ENCODE measurements around the gene AUTS2. TPM values are rescaled to one million over a fixed set of nuclear protein-coding genes. Genes with fewer than 3 reads are reported as not detected.

Gene AUTS2
- total RNA-seq, 2 donors from 2014 or later: 2.9 to 7.9 TPM

DNA sequence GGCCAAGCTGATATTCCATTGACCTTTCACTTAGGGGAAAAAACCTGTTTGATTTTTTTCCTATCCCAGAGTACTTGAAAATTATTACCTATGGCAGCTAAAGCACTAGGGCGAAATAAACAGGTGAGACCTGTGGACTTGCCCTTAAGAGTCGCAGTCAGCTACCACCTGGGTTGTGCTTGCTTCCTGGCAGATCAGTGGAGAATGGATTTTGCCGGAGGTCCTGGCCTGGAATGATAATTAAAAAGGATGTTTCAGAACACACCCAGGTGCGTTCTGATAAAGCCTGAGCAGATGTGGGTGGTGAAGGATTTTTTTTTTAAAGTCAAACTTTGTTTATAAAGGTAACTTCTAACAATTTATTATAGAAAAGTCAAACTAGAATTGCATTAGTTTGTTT is 59.1 kb downstream of the AUTS2 start:
- H3K4me3 Mint-ChIP-seq: no peak overlapping the region
- no peaks in the 10 kb centered on the region for H3K4me1 Mint-ChIP-seq (ENCODE audit: low read depth)
- H3K27me3 Mint-ChIP-seq (ENCODE audit: low read depth): peaks cover 9% of the 10 kb centered on the region
- no peak overlapping the region for H3K27ac Mint-ChIP-seq
- no peak for ATAC-seq (replicated peaks in 1 of 2)
- DNase-seq: no peak
- H3K36me3 Mint-ChIP-seq (ENCODE audit: insufficient read depth in 2 of 2): no peaks in the 10 kb centered on the region
- H3K9me3 Mint-ChIP-seq: no peaks in the 10 kb centered on the region

GRCh38 chr7:69657985-69658384 is 59.7 kb downstream of the AUTS2 start:
- Mint-ChIP-seq H3K4me1 (ENCODE audit: low read depth) (no peaks in the 10 kb centered on the region), H3K27me3 (ENCODE audit: low read depth) (peaks cover 9% of the 10 kb centered on the region), H3K36me3 (ENCODE audit: insufficient read depth in 2 of 2) (no peaks in the 10 kb centered on the region), H3K27ac (no peak overlapping the region), H3K4me3 (no peak overlapping the region), H3K9me3 (no peaks in the 10 kb centered on the region)
- ATAC-seq (replicated peaks in 1 of 2) (no peak), DNase-seq (no peak)

- Mint-ChIP-seq H3K4me3 (no peak overlapping the region), H3K27me3 (ENCODE audit: low read depth) (peaks cover 5% of the 10 kb centered on the region), H3K27ac (no peak overlapping the region), H3K4me1 (ENCODE audit: low read depth) (no peaks in the 10 kb centered on the region), H3K9me3 (no peaks in the 10 kb centered on the region), H3K36me3 (ENCODE audit: insufficient read depth in 2 of 2) (no peaks in the 10 kb centered on the region)
- ATAC-seq (replicated peaks in 1 of 2): no peak
- no peak for DNase-seq
Measured at GRCh38 chr7:69659983-69660382, 61.7 kb downstream of the AUTS2 start.

- Mint-ChIP-seq H3K27me3 (ENCODE audit: low read depth) (peaks cover 5% of the 10 kb centered on the region), H3K4me3 (no peak overlapping the region), H3K36me3 (ENCODE audit: insufficient read depth in 2 of 2) (no peaks in the 10 kb centered on the region), H3K9me3 (no peaks in the 10 kb centered on the region), H3K4me1 (ENCODE audit: low read depth) (no peaks in the 10 kb centered on the region), H3K27ac (no peak overlapping the region)
- DNase-seq (no peak), ATAC-seq (replicated peaks in 1 of 2) (no peak)
Measured at GRCh38 chr7:69661342-69661741, 63.1 kb downstream of the AUTS2 start.

DNA sequence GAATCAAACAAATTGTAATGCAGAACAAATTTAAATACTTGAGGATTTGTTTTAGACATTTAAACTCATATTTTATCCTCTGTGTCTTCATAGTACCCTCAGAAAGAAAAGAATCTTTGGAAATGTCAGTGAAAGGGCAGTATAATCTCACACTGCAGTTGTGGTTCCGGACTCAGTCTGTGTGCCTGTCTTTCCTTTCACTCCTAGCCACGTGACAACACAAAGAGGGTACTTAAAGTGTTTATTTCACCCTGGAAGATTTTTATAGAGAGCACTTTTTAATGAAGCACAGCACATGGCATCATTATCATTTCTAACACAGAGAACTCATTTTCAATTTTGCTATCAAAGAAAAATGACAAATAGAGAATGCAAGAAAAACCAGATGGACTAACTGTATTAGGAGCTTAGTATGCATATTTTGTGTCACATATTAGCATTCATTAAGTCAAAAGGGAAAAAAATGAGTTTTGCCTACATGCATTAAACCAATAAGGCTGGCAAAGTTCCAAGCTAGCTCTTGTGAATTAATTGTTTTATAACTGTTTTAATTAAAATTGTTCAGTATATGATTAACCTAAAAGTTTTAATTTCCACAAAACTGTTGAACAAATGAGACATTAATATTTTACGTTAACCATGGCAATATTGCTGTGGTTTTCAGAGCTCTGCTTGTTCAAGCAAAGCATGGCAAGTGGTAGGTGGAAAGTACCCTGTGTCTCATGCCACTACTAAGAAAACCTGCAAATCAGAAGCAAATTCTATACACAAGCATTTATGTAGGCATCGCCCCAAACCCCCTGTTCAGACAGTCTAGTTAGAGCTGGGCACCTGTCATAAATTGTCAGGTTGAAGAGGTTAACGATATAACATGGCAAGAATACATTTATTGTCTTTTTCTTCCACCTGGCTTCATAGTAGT is 65.9 kb downstream of the AUTS2 start:
- Mint-ChIP-seq H3K27ac (no peak overlapping the region), H3K4me1 (ENCODE audit: low read depth) (no peaks in the 10 kb centered on the region), H3K36me3 (ENCODE audit: insufficient read depth in 2 of 2) (no peaks in the 10 kb centered on the region), H3K9me3 (peaks cover 0 to 2% of the 10 kb centered on the region in 2 donors), H3K4me3 (no peak overlapping the region), H3K27me3 (ENCODE audit: low read depth) (peaks cover 5% of the 10 kb centered on the region)
- DNase-seq (no peak), ATAC-seq (replicated peaks in 1 of 2) (no peak)

DNA sequence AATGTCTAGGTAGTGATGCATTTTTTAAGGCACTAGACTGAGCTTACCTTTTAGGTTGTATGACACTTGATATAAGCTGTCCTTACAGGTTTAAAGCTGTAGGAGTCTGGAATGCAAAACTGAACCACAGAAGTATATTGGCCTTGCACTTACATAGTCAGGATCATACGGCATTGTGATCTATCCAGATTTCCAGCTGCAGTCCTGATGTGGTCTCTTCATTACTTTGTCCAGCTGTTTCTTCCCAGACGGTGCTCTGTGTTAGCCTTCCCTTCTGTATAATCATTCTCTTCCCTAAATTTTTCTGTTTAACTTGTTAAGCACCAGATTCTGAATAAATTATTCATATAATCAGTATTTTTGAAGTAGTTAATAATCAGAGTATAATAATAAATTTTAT is 67.1 kb downstream of the AUTS2 start:
- no peaks in the 10 kb centered on the region for H3K4me1 Mint-ChIP-seq (ENCODE audit: low read depth)
- ATAC-seq (replicated peaks in 1 of 2) (no peak), DNase-seq (no peak)
- no peak overlapping the region for H3K27ac Mint-ChIP-seq
- H3K27me3 Mint-ChIP-seq (ENCODE audit: low read depth): peaks cover 5% of the 10 kb centered on the region
- no peaks in the 10 kb centered on the region for H3K36me3 Mint-ChIP-seq (ENCODE audit: insufficient read depth in 2 of 2)
- H3K9me3 Mint-ChIP-seq: peaks cover 0 to 2% of the 10 kb centered on the region in 2 donors
- no peak overlapping the region for H3K4me3 Mint-ChIP-seq

DNA sequence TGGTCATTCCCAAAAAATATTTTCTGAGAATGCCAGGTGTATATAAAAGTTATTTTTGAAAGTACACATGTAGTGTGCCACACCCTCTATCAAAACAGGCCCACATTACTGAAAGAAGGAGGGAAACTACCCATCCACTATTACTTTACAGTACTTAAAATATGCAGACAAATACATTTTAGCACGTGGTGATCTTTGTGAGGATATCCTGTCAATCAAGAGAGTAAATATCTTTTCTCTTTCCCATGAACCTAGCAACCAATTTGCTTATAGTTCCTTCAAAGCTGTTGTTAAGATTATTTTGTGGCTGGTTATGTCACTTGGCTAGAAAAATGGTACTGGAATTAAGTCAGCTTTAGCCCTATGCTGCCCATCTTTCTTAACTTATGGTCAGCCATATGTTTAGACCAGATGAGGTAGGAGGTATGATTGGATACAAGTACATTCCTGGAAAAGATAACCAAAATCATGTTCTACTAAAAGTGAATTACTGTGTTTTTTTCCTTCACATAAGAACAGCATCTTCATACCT is 70.1 kb downstream of the AUTS2 start:
- Mint-ChIP-seq H3K9me3 (peaks cover 0 to 2% of the 10 kb centered on the region in 2 donors), H3K27me3 (ENCODE audit: low read depth) (peaks cover 10% of the 10 kb centered on the region), H3K27ac (no peak overlapping the region), H3K36me3 (ENCODE audit: insufficient read depth in 2 of 2) (no peaks in the 10 kb centered on the region), H3K4me1 (ENCODE audit: low read depth) (no peaks in the 10 kb centered on the region), H3K4me3 (no peak overlapping the region)
- no peak for DNase-seq
- no peak for ATAC-seq (replicated peaks in 1 of 2)

- Mint-ChIP-seq H3K36me3 (ENCODE audit: insufficient read depth in 2 of 2) (no peaks in the 10 kb centered on the region), H3K4me1 (ENCODE audit: low read depth) (no peaks in the 10 kb centered on the region), H3K4me3 (no peak overlapping the region), H3K9me3 (peaks cover 0 to 2% of the 10 kb centered on the region in 2 donors), H3K27ac (no peak overlapping the region), H3K27me3 (ENCODE audit: low read depth) (peaks cover 5% of the 10 kb centered on the region)
- ATAC-seq (replicated peaks in 1 of 2) (no peak), DNase-seq (no peak)
Measured at GRCh38 chr7:69670701-69671100, 72.4 kb downstream of the AUTS2 start.

- ATAC-seq (replicated peaks in 1 of 2) (no peak), DNase-seq (no peak)
- no peaks in the 10 kb centered on the region for H3K4me1 Mint-ChIP-seq (ENCODE audit: low read depth)
- no peaks in the 10 kb centered on the region for H3K36me3 Mint-ChIP-seq (ENCODE audit: insufficient read depth in 2 of 2)
- no peak overlapping the region for H3K27ac Mint-ChIP-seq
- no peaks in the 10 kb centered on the region for H3K9me3 Mint-ChIP-seq
- H3K27me3 Mint-ChIP-seq (ENCODE audit: low read depth): peaks cover 5% of the 10 kb centered on the region
- H3K4me3 Mint-ChIP-seq: no peak overlapping the region
Measured at GRCh38 chr7:69673074-69673473, 74.8 kb downstream of the AUTS2 start.

GRCh38 chr7:69674701-69675182 is 76.5 kb downstream of the AUTS2 start:
- ATAC-seq (replicated peaks in 1 of 2) (no peak), DNase-seq (no peak)
- Mint-ChIP-seq H3K4me3 (no peak overlapping the region), H3K27ac (no peak overlapping the region), H3K27me3 (ENCODE audit: low read depth) (peaks cover 10% of the 10 kb centered on the region), H3K36me3 (ENCODE audit: insufficient read depth in 2 of 2) (no peaks in the 10 kb centered on the region), H3K4me1 (ENCODE audit: low read depth) (no peaks in the 10 kb centered on the region), H3K9me3 (no peaks in the 10 kb centered on the region)

- H3K27ac Mint-ChIP-seq: no peak overlapping the region
- peaks cover 11% of the 10 kb centered on the region for H3K27me3 Mint-ChIP-seq (ENCODE audit: low read depth)
- DNase-seq (no peak), ATAC-seq (replicated peaks in 1 of 2) (no peak)
- H3K4me1 Mint-ChIP-seq (ENCODE audit: low read depth): no peaks in the 10 kb centered on the region
- H3K36me3 Mint-ChIP-seq (ENCODE audit: insufficient read depth in 2 of 2): no peaks in the 10 kb centered on the region
- no peaks in the 10 kb centered on the region for H3K9me3 Mint-ChIP-seq
- H3K4me3 Mint-ChIP-seq: no peak overlapping the region
Measured at GRCh38 chr7:69676247-69676646, 78.0 kb downstream of the AUTS2 start.

DNA sequence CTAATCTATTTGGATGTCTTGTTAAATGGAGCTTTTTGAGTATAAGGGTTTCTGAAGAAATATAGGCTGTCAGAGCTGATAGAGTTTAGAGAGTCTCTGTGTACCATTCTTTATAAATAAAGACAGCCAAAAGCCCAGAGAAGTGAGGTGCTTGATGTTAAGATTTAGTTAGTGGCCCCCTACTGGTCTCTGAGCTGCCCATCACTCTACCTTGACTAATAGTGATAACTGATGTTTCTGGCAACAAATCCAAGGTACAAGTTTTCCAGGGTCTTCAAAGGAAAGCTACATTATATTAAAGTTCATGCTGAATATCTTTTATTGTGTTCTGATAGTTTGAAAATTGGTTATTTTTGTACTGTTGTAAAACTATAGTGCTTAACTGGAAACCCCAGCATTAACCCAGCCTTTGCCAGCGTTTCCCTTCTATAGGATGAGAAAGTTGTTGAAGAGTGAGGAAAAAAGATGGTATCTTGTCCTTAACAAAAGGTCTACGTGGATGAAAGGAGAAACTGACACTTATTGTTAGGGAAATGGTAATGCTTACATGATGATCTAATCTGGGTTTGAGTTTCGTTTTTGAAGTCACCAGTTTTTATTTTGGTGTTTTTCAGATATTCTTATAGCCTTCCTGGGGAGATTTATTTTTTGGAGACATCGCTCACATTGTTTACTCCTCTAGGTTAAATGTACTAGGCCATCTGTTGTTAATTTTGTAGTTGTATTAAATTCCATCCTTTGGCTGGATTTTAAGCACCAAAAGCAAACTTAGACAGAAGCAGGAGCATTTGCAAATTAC is 79.0 kb downstream of the AUTS2 start:
- ATAC-seq (replicated peaks in 1 of 2): no peak
- no peaks in the 10 kb centered on the region for H3K4me1 Mint-ChIP-seq (ENCODE audit: low read depth)
- no peaks in the 10 kb centered on the region for H3K36me3 Mint-ChIP-seq (ENCODE audit: insufficient read depth in 2 of 2)
- H3K27me3 Mint-ChIP-seq (ENCODE audit: low read depth): peaks cover 8% of the 10 kb centered on the region
- no peak for DNase-seq
- H3K27ac Mint-ChIP-seq: no peak overlapping the region
- H3K4me3 Mint-ChIP-seq: no peak overlapping the region
- no peaks in the 10 kb centered on the region for H3K9me3 Mint-ChIP-seq

DNA sequence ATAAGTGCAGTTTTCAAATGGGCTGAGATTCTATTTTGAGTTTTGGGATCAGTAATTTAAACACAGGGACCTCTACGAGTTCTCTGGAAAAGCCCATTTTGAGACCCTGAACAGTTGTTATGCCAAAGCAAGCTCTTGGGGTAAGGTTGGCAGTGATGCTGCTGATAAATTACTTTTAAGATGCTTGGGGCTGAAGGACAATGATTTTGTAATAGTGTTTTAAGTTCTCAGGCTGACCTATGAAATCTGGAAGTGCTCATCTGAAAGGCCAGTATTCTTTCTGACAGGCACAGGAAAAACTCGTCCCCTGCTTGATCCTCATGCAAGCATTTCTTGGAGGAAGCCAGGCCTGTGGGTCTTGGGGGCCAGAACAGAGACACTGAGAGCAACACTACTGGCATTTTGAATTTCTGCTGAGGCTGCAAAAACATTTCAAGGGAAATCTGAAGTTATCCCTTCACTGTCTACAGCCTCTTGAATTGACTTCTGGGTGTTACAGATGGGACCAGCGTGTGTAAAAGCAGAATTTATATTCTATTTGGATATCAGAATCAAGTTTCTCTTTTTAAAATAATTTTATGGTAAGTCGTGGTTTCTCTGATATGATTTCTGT is 79.7 kb downstream of the AUTS2 start:
- DNase-seq: no peak
- ATAC-seq (replicated peaks in 1 of 2): no peak
- Mint-ChIP-seq H3K4me1 (ENCODE audit: low read depth) (no peaks in the 10 kb centered on the region), H3K27me3 (ENCODE audit: low read depth) (peaks cover 7% of the 10 kb centered on the region), H3K27ac (no peak overlapping the region), H3K4me3 (no peak overlapping the region), H3K9me3 (peaks cover 0 to 3% of the 10 kb centered on the region in 2 donors), H3K36me3 (ENCODE audit: insufficient read depth in 2 of 2) (no peaks in the 10 kb centered on the region)

Data from activated T-cell treated with anti-CD3 and anti-CD28 coated beads, Interleukin-2, amount 50 U/mL, for 72 hours (primary cell).